Activated naive CD4-positive, alpha-beta T cell treated with anti-CD3 and anti-CD28 coated beads, Interleukin-2, amount 50 U/mL, for 24 hours (primary cell): ENCODE measurements around the gene DCUN1D3.
"Not testable (repeated sequence)": the region's sequence is repeated elsewhere in the genome, so short reads cannot be mapped to it uniquely, and the experiment has no call there.

Source experiments
- H3K27ac Mint-ChIP-seq: one replicate; pipeline ENCODE4 v1.8.0; 2021; ENCODE audit warnings: mild to moderate bottlenecking, mixed read lengths
- H3K27me3 Mint-ChIP-seq: one replicate; pipeline ENCODE4 v1.8.0; 2021; ENCODE audit warnings: mixed read lengths
- H3K36me3 Mint-ChIP-seq: one replicate; pipeline ENCODE4 v1.8.0; 2021; ENCODE audit warnings: mixed read lengths
- H3K4me1 Mint-ChIP-seq: one replicate; pipeline ENCODE4 v1.8.0; 2021; ENCODE audit warnings: mixed read lengths
- H3K4me3 Mint-ChIP-seq: one replicate; pipeline ENCODE4 v1.8.0; 2021; ENCODE audit warnings: mild to moderate bottlenecking, mixed read lengths
- H3K9me3 Mint-ChIP-seq: one replicate; pipeline ENCODE4 v1.8.0; 2021; ENCODE audit warnings: mixed read lengths

The DCUN1D3 gene

DNA sequence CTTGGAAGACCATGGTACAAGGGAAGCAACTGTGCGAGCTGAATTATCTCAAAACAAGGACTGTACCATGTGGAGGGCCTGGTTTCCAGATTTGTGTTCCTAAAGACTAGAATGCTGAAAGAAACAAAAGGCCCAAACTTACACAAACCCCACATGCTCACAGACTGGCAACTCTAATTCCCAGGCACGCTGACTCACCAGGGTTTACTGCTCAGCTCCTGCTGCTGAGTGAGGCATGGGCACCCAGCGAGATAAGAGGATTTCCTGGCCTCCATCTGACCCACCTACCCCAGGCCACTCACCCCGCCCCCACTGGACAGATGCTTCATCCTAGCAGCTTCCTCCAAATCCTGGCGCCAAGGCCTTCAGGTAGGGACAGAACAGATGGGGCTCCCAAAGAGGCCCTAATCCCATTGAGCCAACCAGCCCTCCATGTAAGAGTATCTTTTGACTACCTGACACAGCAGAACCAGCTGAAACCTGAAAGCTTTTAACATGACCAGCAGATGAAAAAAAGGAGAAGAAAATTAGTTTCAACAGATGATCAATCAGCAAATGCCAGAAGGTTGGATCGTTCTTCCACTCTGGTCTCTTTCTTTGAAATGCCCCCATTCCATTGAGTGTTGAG lies 33.9 kb downstream of the DCUN1D3 start:
- no peak overlapping the region for H3K27ac Mint-ChIP-seq

DNA sequence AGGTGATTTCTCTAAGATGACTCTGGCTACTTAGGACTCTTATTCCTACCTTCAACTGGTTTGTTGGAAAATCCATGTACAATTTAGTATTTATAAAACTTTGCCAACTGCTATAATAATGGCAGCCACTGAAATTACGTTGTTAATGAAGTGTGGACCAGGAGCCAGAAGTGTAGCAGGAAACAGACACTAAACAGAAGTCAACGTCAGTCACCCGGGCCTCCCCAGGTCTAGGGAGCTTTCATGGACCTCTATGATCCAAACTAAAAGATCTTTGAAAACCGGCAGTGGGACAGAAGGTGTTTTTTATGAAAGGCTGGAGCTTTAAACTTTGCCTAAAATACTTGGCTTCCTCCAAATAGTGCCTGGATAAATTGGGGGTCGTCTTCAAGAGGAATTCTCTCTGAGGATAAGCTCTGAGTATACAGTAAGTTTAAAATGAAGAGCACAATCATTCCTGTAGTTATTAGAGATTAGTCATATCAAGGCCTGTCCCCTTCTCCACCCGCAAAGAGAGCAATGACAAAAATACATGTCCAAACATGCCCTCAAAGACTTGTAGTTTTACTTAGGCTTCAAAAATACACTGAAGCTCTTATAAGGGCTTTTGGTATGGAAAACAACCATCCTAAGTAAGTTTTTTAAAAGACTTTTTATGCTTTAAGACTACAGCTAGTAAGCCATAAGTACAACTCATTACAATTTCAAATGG lies 34.6 kb downstream of the DCUN1D3 start:
- peaks cover 17% of the 10 kb centered on the region for H3K36me3 Mint-ChIP-seq
- H3K27me3 Mint-ChIP-seq = no peaks in the 10 kb centered on the region
- peaks cover 24% of the 10 kb centered on the region for H3K4me1 Mint-ChIP-seq
- H3K4me3 Mint-ChIP-seq = no peak overlapping the region
- H3K27ac Mint-ChIP-seq = no peak overlapping the region
- no peaks in the 10 kb centered on the region for H3K9me3 Mint-ChIP-seq

More for the DNA sequence above, 33.9 kb downstream of the DCUN1D3 start:
- Mint-ChIP-seq H3K36me3 (peaks cover 16% of the 10 kb centered on the region), H3K9me3 (no peaks in the 10 kb centered on the region), H3K4me1 (peaks cover 27% of the 10 kb centered on the region), H3K27me3 (no peaks in the 10 kb centered on the region), H3K4me3 (no peak overlapping the region)

DNA sequence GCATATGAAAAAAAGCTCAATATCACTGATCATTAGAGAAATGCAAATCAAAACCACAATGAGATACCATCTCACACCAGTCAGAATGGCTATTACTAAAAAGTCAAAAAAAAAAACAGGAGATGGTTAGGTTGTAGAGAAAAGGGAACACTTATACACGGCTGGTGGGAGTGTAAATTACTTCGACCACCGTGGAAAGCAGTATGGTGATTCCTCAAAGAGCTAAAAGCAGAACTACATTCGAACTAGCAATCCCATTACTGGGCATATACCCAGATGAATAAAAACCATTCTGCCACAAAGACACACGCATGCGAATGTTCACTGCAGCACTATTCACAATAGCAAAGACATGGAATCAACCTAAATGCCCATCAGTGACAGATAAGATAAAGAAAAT lies 35.8 kb downstream of the DCUN1D3 start:
- not testable (repeated sequence) for H3K4me3 Mint-ChIP-seq, H3K27me3 Mint-ChIP-seq, H3K9me3 Mint-ChIP-seq, H3K27ac Mint-ChIP-seq
- Mint-ChIP-seq H3K4me1 (peaks cover 24% of the 10 kb centered on the region), H3K36me3 (peaks cover 26% of the 10 kb centered on the region)

- Mint-ChIP-seq H3K9me3 (no peaks in the 10 kb centered on the region), H3K4me3 (no peak overlapping the region), H3K27me3 (no peaks in the 10 kb centered on the region), H3K36me3 (peaks cover 25% of the 10 kb centered on the region), H3K27ac (no peak overlapping the region), H3K4me1 (peaks cover 20% of the 10 kb centered on the region)
These were observed 37.8 kb downstream of the DCUN1D3 start for GRCh38 chr16:20862162-20862960.

- H3K27ac Mint-ChIP-seq, H3K9me3 Mint-ChIP-seq, H3K27me3 Mint-ChIP-seq, H3K4me3 Mint-ChIP-seq: not testable (repeated sequence)
- peaks cover 23% of the 10 kb centered on the region for H3K36me3 Mint-ChIP-seq
- H3K4me1 Mint-ChIP-seq = peaks cover 11% of the 10 kb centered on the region
These were observed 39.2 kb downstream of the DCUN1D3 start for GRCh38 chr16:20860995-20861394.

DNA sequence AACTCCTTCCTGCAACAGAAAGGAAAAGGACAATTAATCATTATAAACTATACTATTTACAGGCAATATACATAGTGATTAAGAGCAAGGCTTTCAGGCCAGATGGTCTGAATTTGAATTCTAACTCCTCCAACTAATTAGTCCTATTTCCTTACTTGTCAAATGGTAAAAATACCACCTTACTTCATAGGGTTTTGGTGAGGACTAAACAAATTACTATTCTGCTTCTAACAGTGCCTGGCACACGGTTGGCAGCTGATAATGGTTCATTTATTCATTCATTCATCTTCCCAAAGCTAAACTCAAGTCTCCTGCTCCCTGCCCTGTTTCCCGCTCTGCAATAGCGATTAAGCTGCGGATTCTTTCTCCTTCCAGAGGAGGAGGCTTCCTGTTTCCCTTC lies 39.8 kb downstream of the DCUN1D3 start:
- H3K36me3 Mint-ChIP-seq = peaks cover 23% of the 10 kb centered on the region
- no peak overlapping the region for H3K27ac Mint-ChIP-seq
- no peak overlapping the region for H3K4me3 Mint-ChIP-seq
- peaks cover 11% of the 10 kb centered on the region for H3K4me1 Mint-ChIP-seq
- no peaks in the 10 kb centered on the region for H3K27me3 Mint-ChIP-seq
- no peaks in the 10 kb centered on the region for H3K9me3 Mint-ChIP-seq

GRCh38 chr16:20859699-20860098 lies 40.5 kb downstream of the DCUN1D3 start:
- H3K4me1 Mint-ChIP-seq = peaks cover 10% of the 10 kb centered on the region
- no peaks in the 10 kb centered on the region for H3K27me3 Mint-ChIP-seq
- peaks cover 24% of the 10 kb centered on the region for H3K36me3 Mint-ChIP-seq
- H3K27ac Mint-ChIP-seq = no peak overlapping the region
- no peak overlapping the region for H3K4me3 Mint-ChIP-seq
- no peaks in the 10 kb centered on the region for H3K9me3 Mint-ChIP-seq

- peaks cover 5% of the 10 kb centered on the region for H3K4me1 Mint-ChIP-seq
- no peak overlapping the region for H3K27ac Mint-ChIP-seq
- no peaks in the 10 kb centered on the region for H3K9me3 Mint-ChIP-seq
- H3K4me3 Mint-ChIP-seq = no peak overlapping the region
- H3K36me3 Mint-ChIP-seq = peaks cover 22% of the 10 kb centered on the region
- H3K27me3 Mint-ChIP-seq = no peaks in the 10 kb centered on the region
These were observed 40.9 kb downstream of the DCUN1D3 start for GRCh38 chr16:20859229-20859628.

- H3K4me1 Mint-ChIP-seq = no peaks in the 10 kb centered on the region
- no peaks in the 10 kb centered on the region for H3K27me3 Mint-ChIP-seq
- peaks cover 21% of the 10 kb centered on the region for H3K36me3 Mint-ChIP-seq
- H3K4me3 Mint-ChIP-seq = no peak overlapping the region
- no peak overlapping the region for H3K27ac Mint-ChIP-seq
- H3K9me3 Mint-ChIP-seq = no peaks in the 10 kb centered on the region
These were observed 42.9 kb downstream of the DCUN1D3 start for GRCh38 chr16:20857281-20857680.

DNA sequence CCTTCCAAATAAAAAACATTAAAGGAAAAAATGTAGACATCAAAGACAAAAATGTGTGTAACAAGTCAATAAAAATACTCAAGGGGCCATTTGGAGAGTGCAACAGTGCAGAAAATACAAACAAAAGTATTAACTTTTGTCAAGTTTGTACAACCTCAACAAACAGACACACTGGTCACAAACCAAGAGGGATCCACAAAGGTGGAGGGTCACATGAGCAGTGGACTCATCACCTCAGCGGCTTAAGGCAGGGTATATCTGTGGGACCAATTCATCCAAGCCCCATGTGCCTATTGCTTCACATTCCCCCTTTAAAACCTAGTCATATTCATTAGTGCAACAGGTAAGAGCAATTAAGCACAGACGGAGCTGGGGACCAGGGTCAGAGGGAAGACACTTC lies 45.2 kb downstream of the DCUN1D3 start:
- Mint-ChIP-seq H3K4me3 (no peak overlapping the region), H3K4me1 (peaks cover 3% of the 10 kb centered on the region), H3K27ac (no peak overlapping the region), H3K9me3 (no peaks in the 10 kb centered on the region), H3K36me3 (peaks cover 10% of the 10 kb centered on the region), H3K27me3 (no peaks in the 10 kb centered on the region)

GRCh38 chr16:20853981-20854620 lies 46.1 kb downstream of the DCUN1D3 start:
- Mint-ChIP-seq H3K4me1 (peaks cover 5% of the 10 kb centered on the region), H3K36me3 (peaks cover 7% of the 10 kb centered on the region), H3K27me3 (no peaks in the 10 kb centered on the region), H3K4me3 (no peak overlapping the region), H3K9me3 (no peaks in the 10 kb centered on the region), H3K27ac (no peak overlapping the region)

GRCh38 chr16:20853143-20853542 lies 47.0 kb downstream of the DCUN1D3 start:
- Mint-ChIP-seq H3K9me3 (no peaks in the 10 kb centered on the region), H3K4me1 (peaks cover 5% of the 10 kb centered on the region), H3K27ac (no peak overlapping the region), H3K36me3 (peaks cover 5% of the 10 kb centered on the region), H3K4me3 (no peak overlapping the region), H3K27me3 (no peaks in the 10 kb centered on the region)

GRCh38 chr16:20851601-20852000 lies 48.6 kb downstream of the DCUN1D3 start:
- H3K36me3 Mint-ChIP-seq = peaks cover 2% of the 10 kb centered on the region
- no peak overlapping the region for H3K27ac Mint-ChIP-seq
- H3K4me3 Mint-ChIP-seq = no peak overlapping the region
- no peaks in the 10 kb centered on the region for H3K9me3 Mint-ChIP-seq
- no peaks in the 10 kb centered on the region for H3K27me3 Mint-ChIP-seq
- peaks cover 5% of the 10 kb centered on the region for H3K4me1 Mint-ChIP-seq

DNA sequence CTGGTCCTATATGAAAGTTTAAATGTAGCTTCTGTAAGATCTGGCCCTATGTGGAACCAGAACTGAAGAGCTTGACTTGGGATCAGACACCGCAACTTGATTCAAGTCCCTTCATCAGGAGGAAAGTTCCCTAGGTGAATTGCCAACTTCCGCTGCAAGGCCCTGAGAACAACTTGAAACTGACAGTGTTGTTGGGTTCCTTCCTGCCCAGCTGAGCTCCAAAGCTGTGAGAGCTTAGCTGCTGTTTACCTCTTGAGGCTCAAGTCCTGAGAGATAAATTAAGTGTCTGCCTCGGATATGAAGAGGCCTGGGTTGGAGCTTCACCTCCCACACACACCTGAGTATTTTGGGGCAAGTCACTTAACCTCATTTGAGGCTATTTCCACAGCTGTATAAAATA lies 49.2 kb downstream of the DCUN1D3 start:
- Mint-ChIP-seq H3K36me3 (peaks cover 2% of the 10 kb centered on the region), H3K27me3 (no peaks in the 10 kb centered on the region), H3K9me3 (no peaks in the 10 kb centered on the region), H3K4me1 (peaks cover 5% of the 10 kb centered on the region), H3K27ac (no peak overlapping the region), H3K4me3 (no peak overlapping the region)

GRCh38 chr16:20849589-20850390 lies 50.4 kb downstream of the DCUN1D3 start:
- Mint-ChIP-seq H3K4me1 (peaks cover 13% of the 10 kb centered on the region), H3K27ac (no peak overlapping the region), H3K4me3 (no peak overlapping the region), H3K36me3 (no peaks in the 10 kb centered on the region), H3K27me3 (no peaks in the 10 kb centered on the region), H3K9me3 (no peaks in the 10 kb centered on the region)
